Hepatocyte (in vitro differentiated cells): ENCODE measurements around the gene HNRNPH2. TPM values are rescaled to one million over a fixed set of nuclear protein-coding genes. Genes with fewer than 3 reads are reported as not detected.

Experiments
- DNase-seq: peaks from one replicate; pipeline ENCODE4 v3.0.0-alpha.2; 2016; ENCODE audit warnings: low spot score
- H2AFZ ChIP-seq: fragments of 200-600 bp; sonication (generic); 2 replicates; pipeline ENCODE4 v1.6.0; 2016; ENCODE audit warnings: antibody characterized with exemption, mild to moderate bottlenecking
- H3K27ac ChIP-seq: fragments of 200-600 bp; sonication (generic); 2 replicates; pipeline ENCODE4 v1.5.1; 2016; ENCODE audit warnings: mild to moderate bottlenecking
- H3K27me3 ChIP-seq: fragments of 200-600 bp; sonication (generic); 2 replicates; pipeline ENCODE4 v1.6.1; 2016
- H3K36me3 ChIP-seq: fragments of 200-600 bp; sonication (generic); replicated peaks from 2 replicates; pipeline ENCODE4 v1.5.1; 2016; ENCODE audit warnings: low read depth; ENCODE audit not compliant: insufficient read depth
- H3K4me1 ChIP-seq: fragments of 200-600 bp; sonication (generic); 2 replicates; pipeline ENCODE4 v1.5.1; 2016; ENCODE audit warnings: mild to moderate bottlenecking, moderate library complexity; ENCODE audit not compliant: insufficient read depth
- H3K4me2 ChIP-seq: fragments of 200-600 bp; sonication (generic); 2 replicates; pipeline ENCODE4 v1.6.0; 2016
- H3K4me3 ChIP-seq: fragments of 200-600 bp; sonication (generic); 2 replicates; pipeline ENCODE4 v1.5.1; 2016; ENCODE audit warnings: mild to moderate bottlenecking
- H3K79me2 ChIP-seq: fragments of 200-600 bp; sonication (generic); 2 replicates; pipeline ENCODE4 v1.6.0; 2017; ENCODE audit warnings: mild to moderate bottlenecking
- H3K9me2 ChIP-seq: fragments of 200-600 bp; sonication (generic); replicated peaks from 2 replicates; pipeline ENCODE4 v1.6.0; 2017; ENCODE audit warnings: mild to moderate bottlenecking; ENCODE audit not compliant: insufficient read depth
- H3K9me3 ChIP-seq: fragments of 200-600 bp; sonication (generic); 2 replicates; pipeline ENCODE4 v1.5.1; 2016; ENCODE audit warnings: low read depth, mild to moderate bottlenecking
- H4K20me1 ChIP-seq: fragments of 200-600 bp; sonication (generic); 2 replicates; pipeline ENCODE4 v1.6.0; 2016; ENCODE audit warnings: mild to moderate bottlenecking; ENCODE audit not compliant: insufficient read depth, poor library complexity, severe bottlenecking
- EZH2 ChIP-seq: fragments of 200-600 bp; sonication (generic); IDR thresholded peaks from 2 replicates; pipeline ENCODE4 v1.6.1; 2016; ENCODE audit warnings: antibody characterized with exemption, mild to moderate bottlenecking, borderline replicate concordance
- EZH2phosphoT487 ChIP-seq: fragments of 200-600 bp; sonication (generic); IDR thresholded peaks from one replicate; pipeline ENCODE4 v1.6.1; 2018; ENCODE audit warnings: antibody characterized with exemption, mild to moderate bottlenecking, low read depth, moderate library complexity; ENCODE audit not compliant: unreplicated experiment, severe bottlenecking
- WGBS: methylation state at CpG from one replicate; pipeline ENCODE4 v1.1.6; 2016; ENCODE audit warnings: low lambda C conversion rate; ENCODE audit errors: missing lambda C conversion rate; 5-methylcytosine and 5-hydroxymethylcytosine counted together
- polyA plus RNA-seq: library from polyadenylated mRNA; unstranded; fragments of >200 nt; fragmentation: Nextera tagmentation; extraction: Ambion mirVana; gene quantifications from 2 replicates; pipeline ENCODE4 v1.2.1, GENCODE V29; 2016
- total RNA-seq: library from RNA; depleted of rRNA; stranded (reverse); fragments of >200 nt; gene quantifications from 2 replicates; pipeline ENCODE4 v1.2.3, GENCODE V29; 2014
- TF ChIP-seq, protein P1 (sequence below): fragments of 200-600 bp; sonication (generic); IDR thresholded peaks from 2 replicates; pipeline ENCODE4 v1.5.1; 2016; ENCODE audit warnings: antibody characterized with exemption, mild to moderate bottlenecking; ENCODE audit not compliant: poor library complexity

HNRNPH2 gene, protein sequence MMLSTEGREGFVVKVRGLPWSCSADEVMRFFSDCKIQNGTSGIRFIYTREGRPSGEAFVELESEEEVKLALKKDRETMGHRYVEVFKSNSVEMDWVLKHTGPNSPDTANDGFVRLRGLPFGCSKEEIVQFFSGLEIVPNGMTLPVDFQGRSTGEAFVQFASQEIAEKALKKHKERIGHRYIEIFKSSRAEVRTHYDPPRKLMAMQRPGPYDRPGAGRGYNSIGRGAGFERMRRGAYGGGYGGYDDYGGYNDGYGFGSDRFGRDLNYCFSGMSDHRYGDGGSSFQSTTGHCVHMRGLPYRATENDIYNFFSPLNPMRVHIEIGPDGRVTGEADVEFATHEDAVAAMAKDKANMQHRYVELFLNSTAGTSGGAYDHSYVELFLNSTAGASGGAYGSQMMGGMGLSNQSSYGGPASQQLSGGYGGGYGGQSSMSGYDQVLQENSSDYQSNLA
- total RNA-seq (74.4 and 76.0 TPM in 2 replicates), polyA plus RNA-seq (103 and 112 TPM in 2 replicates)

DNA sequence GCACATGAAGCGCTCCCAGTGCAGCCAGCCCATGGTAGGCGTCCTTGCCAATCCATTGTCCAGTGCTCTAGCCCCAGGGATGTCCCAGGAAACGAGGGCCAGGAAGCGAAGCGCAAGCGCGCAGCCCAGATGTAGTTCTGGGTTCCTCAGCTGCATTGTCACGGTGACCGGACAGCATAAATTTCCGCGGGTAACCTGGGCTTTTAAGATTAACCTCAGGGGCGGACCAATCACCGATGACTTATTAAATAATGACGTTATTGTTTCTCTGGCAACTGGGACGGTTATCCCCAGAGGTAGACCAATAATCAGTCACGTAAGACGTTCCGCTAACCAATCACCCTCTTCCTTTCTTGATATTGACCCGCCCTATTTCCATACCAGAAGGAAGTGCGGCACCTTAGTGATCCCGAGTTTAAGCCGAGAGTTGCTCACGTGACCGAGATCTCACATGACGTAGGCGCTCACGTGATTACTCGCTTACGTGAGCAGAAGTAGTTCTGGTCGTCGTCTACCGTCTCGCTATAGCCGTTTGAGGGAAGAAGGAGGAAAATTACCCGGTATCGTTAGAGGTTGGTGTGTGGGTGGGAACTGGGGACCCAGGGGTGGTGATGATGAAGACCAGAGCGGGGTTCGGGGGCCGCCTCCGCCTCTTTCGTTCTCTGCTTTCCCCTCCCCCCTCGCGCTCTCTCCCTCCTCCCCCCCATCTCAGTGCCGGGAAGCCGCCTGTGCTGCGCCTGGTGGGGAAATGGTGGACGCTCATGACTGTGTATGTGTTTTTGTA, at the start of gene HNRNPH2, which contains the start of gene GLA:
HNRNPH2 (plus strand) TSS at position 475 of the 784 bp plus-strand sequence. CDS start 3,767 bp downstream, outside the sequence.
GLA (minus strand) TSS at position 178 of the 784 bp plus-strand sequence; CDS start at position 156, 22 bp downstream.
- 51% methylated on average over 40 of the region's 47 CpGs for WGBS
- peak; percentile 95 for DNase-seq
- peak within 1 kb of the TSS; percentile 53 for H2AFZ ChIP-seq
- no peaks in the 10 kb centered on the region for H3K27me3 ChIP-seq
- peaks cover 63% of the 10 kb centered on the region for H3K79me2 ChIP-seq
- peaks cover 12% of the 10 kb centered on the region for H4K20me1 ChIP-seq
- H3K4me2 ChIP-seq = peak within 1 kb of the TSS; percentile 74
- no peaks in the 10 kb centered on the region for H3K36me3 ChIP-seq
- no peaks in the 10 kb centered on the region for H3K9me2 ChIP-seq
- peak within 1 kb of the TSS; percentile 97 for H3K27ac ChIP-seq
- no peaks in the 10 kb centered on the region for H3K9me3 ChIP-seq
- TF ChIP-seq EZH2 (no peak), EZH2phosphoT487 (no peak)
- TF ChIP-seq, protein P1, sequence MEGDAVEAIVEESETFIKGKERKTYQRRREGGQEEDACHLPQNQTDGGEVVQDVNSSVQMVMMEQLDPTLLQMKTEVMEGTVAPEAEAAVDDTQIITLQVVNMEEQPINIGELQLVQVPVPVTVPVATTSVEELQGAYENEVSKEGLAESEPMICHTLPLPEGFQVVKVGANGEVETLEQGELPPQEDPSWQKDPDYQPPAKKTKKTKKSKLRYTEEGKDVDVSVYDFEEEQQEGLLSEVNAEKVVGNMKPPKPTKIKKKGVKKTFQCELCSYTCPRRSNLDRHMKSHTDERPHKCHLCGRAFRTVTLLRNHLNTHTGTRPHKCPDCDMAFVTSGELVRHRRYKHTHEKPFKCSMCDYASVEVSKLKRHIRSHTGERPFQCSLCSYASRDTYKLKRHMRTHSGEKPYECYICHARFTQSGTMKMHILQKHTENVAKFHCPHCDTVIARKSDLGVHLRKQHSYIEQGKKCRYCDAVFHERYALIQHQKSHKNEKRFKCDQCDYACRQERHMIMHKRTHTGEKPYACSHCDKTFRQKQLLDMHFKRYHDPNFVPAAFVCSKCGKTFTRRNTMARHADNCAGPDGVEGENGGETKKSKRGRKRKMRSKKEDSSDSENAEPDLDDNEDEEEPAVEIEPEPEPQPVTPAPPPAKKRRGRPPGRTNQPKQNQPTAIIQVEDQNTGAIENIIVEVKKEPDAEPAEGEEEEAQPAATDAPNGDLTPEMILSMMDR = no peak
- peak within 1 kb of the TSS; percentile 62 for H3K4me3 ChIP-seq
- H3K4me1 ChIP-seq = no peaks in the 10 kb centered on the region

DNA sequence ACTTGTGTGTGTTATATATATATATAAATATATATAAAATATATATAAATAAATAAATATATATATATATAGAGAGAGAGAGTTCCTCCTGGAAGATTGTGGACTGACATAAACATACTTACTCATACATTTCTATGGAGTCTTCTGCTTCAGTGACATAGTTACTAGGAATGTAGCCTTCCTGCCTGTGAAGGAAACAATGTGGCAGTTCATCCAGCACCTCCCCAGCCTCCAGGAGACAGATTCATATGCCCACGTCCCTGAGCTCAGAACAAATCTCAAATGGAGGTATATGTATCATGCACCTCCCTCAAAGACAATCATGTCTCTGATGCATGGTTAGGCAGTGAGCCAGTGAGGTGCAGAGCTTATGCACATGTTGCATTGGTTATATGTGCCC, 48.1 kb upstream of the HNRNPH2 start:
- DNase-seq = no peak
- Histone ChIP-seq H3K27me3 (no peaks in the 10 kb centered on the region), H3K4me1 (no peaks in the 10 kb centered on the region), H2AFZ (no peak overlapping the region), H3K79me2 (no peaks in the 10 kb centered on the region), H3K4me2 (no peak overlapping the region), H3K4me3 (no peak overlapping the region), H3K9me3 (no peaks in the 10 kb centered on the region), H3K9me2 (no peaks in the 10 kb centered on the region), H3K27ac (no peak overlapping the region), H3K36me3 (no peaks in the 10 kb centered on the region), H4K20me1 (no peaks in the 10 kb centered on the region)
- WGBS = 59% methylated on average over 1 of the region's 1 CpG
- TF ChIP-seq, protein P1 = no peak
- TF ChIP-seq EZH2 = no peak
- TF ChIP-seq EZH2phosphoT487 = no peak

DNA sequence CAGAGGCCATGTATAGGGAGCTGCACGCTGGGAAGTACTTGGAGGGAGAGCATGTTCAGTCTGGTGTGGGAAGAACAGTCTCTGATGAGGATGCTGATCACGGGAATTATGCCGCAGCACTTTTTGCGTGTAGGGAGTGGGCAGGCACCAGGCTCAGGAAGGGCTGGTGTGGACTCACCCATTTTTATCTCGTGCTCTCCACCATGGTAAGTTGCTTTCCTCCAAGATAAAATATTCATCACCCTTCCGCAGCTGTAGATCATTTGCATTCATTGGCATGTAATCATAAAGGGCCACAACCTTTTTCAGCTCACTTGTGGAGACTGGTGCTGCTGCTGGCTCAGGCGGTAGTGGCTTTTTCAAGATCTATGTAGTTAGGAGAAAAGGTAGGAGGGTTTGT, 47.6 kb upstream of the HNRNPH2 start:
- Histone ChIP-seq H3K9me2 (no peaks in the 10 kb centered on the region), H3K27ac (no peak overlapping the region), H3K9me3 (no peaks in the 10 kb centered on the region), H3K4me3 (no peak overlapping the region), H3K4me1 (no peaks in the 10 kb centered on the region), H3K36me3 (no peaks in the 10 kb centered on the region), H2AFZ (no peak overlapping the region), H3K27me3 (no peaks in the 10 kb centered on the region), H4K20me1 (no peaks in the 10 kb centered on the region), H3K79me2 (no peaks in the 10 kb centered on the region), H3K4me2 (no peak overlapping the region)
- WGBS = 70% methylated on average over 7 of the region's 7 CpGs
- no peak for TF ChIP-seq EZH2phosphoT487
- TF ChIP-seq, protein P1 = no peak
- TF ChIP-seq EZH2 = no peak
- DNase-seq = no peak
